B cell (primary cell): ENCODE measurements around the gene CENPF. TPM values are rescaled to one million over a fixed set of nuclear protein-coding genes. Genes with fewer than 3 reads are reported as not detected.

Source experiments
- ATAC-seq: fragments of 200-7000 bp; cut with Tn5 transposase; one replicate; pipeline ENCODE4 v1.10.0; 2021; ENCODE audit warnings: low read depth, mild to moderate bottlenecking, moderate number of reproducible peaks, moderate library complexity
- CTCF ChIA-PET: fragments of 350-600 bp; sonication (Branson Sonifier 250); formaldehyde crosslinking; loops from one replicate; lab custom pipeline; 2021; ENCODE audit warnings: antibody characterized with exemption, inconsistent platforms; lab: Charles Lee
- POLR2A ChIA-PET: fragments of 350-600 bp; sonication (Branson Sonifier 250); formaldehyde crosslinking; loops from one replicate; lab custom pipeline; 2021; ENCODE audit warnings: antibody characterized with exemption; lab: Charles Lee
- DNase-seq: peaks from one replicate; pipeline ENCODE4 v3.0.0; 2013
- H2AFZ ChIP-seq: 2 replicates; pipeline ENCODE4 v1.6.1; 2012; ENCODE audit warnings: mild to moderate bottlenecking, low read depth, low read length; ENCODE audit not compliant: insufficient read depth, poor library complexity, severe bottlenecking
- H3K27ac ChIP-seq, 2 donors: 1 replicate in 1 of 2; 2 replicates in 1 of 2; pipeline ENCODE4 v1.5.1; 2012 to 2013; ENCODE audit warnings: low read length in 2 of 2, mild to moderate bottlenecking in 2 of 2, moderate library complexity in 1 of 2
- H3K27me3 ChIP-seq, 4 experiments: fragments of 200-600 bp in 1 of 4; sonication (generic) in 1 of 4; replicated peaks in 1 of 4; 1 replicate in 2 of 4; 2 replicates in 2 of 4; pipeline versions ENCODE4 v1.6.1 to v1.7.0; 2013 to 2016; ENCODE audit warnings: low read length in 3 of 4, mild to moderate bottlenecking in 2 of 4, mixed read lengths in 1 of 4, moderate library complexity in 1 of 4; ENCODE audit not compliant: insufficient read depth in 4 of 4, control insufficient read depth in 3 of 4; ENCODE audit errors: control extremely low read depth in 1 of 4
- H3K36me3 ChIP-seq, 2 experiments: replicated peaks in 1 of 2; 1 replicate in 1 of 2; 2 replicates in 1 of 2; pipeline versions ENCODE4 v1.6.1 to v1.7.1; 2013; ENCODE audit warnings: low read length in 1 of 2; ENCODE audit not compliant: insufficient read depth in 2 of 2, control insufficient read depth in 1 of 2; ENCODE audit errors: control extremely low read depth in 1 of 2, extremely low read depth in 1 of 2
- H3K4me1 ChIP-seq, 2 donors: fragments of 200-600 bp in 1 of 2; sonication (generic) in 1 of 2; 1 replicate in 1 of 2; 2 replicates in 1 of 2; pipeline versions ENCODE4 v1.5.1 to v1.6.1; 2013 to 2017; ENCODE audit warnings: low read length in 2 of 2; ENCODE audit not compliant: control insufficient read depth in 2 of 2, insufficient read depth in 2 of 2
- H3K4me2 ChIP-seq: replicated peaks from 2 replicates; pipeline ENCODE3; 2012; ENCODE audit warnings: mild to moderate bottlenecking, low read depth, low read length; ENCODE audit not compliant: poor library complexity, severe bottlenecking
- H3K4me3 ChIP-seq, 5 experiments: fragments of 200-600 bp in 1 of 5; sonication (generic) in 1 of 5; 1 replicate in 3 of 5; 2 replicates in 2 of 5; pipeline versions ENCODE4 v1.5.1 to v1.7.0; 2011 to 2016; ENCODE audit warnings: low read length in 4 of 5, mild to moderate bottlenecking in 4 of 5, low read depth in 2 of 5, control low read depth in 1 of 5, moderate library complexity in 1 of 5; ENCODE audit not compliant: insufficient read depth in 1 of 5; ENCODE audit errors: control extremely low read depth in 1 of 5, extremely low read depth in 1 of 5
- H3K79me2 ChIP-seq: fragments of 200-600 bp; sonication (generic); one replicate; pipeline ENCODE4 v1.6.0; 2016; ENCODE audit warnings: low read length; ENCODE audit not compliant: control insufficient read depth, insufficient read depth
- H3K9ac ChIP-seq: fragments of 200-600 bp; sonication (generic); 2 replicates; pipeline ENCODE4 v1.6.1; 2017; ENCODE audit warnings: mild to moderate bottlenecking, low read length, moderate library complexity
- H3K9me3 ChIP-seq, 3 donors: one replicate each; pipeline versions ENCODE4 v1.6.1 to v1.7.1; 2013; ENCODE audit warnings: low read length in 2 of 3; ENCODE audit not compliant: control insufficient read depth in 2 of 3, insufficient read depth in 1 of 3; ENCODE audit errors: control extremely low read depth in 1 of 3
- H4K20me1 ChIP-seq: 2 replicates; pipeline ENCODE4 v1.6.0; 2012; ENCODE audit warnings: mild to moderate bottlenecking, low read length; ENCODE audit not compliant: insufficient read depth, control insufficient read depth, poor library complexity, severe bottlenecking
- H3K27ac Mint-ChIP-seq: one replicate; pipeline ENCODE4 v1.8.0; 2021; ENCODE audit warnings: mixed read lengths
- H3K27me3 Mint-ChIP-seq: one replicate; pipeline ENCODE4 v1.8.0; 2021; ENCODE audit warnings: mixed read lengths
- H3K4me1 Mint-ChIP-seq: one replicate; pipeline ENCODE4 v1.8.0; 2021; ENCODE audit warnings: mixed read lengths
- H3K4me3 Mint-ChIP-seq: one replicate; pipeline ENCODE4 v1.8.0; 2021; ENCODE audit warnings: mixed read lengths
- H3K9me3 Mint-ChIP-seq: one replicate; pipeline ENCODE4 v1.8.0; 2022; ENCODE audit warnings: mixed read lengths; ENCODE audit not compliant: insufficient read depth
- EZH2 ChIP-seq: IDR thresholded peaks from 2 replicates; pipeline ENCODE4 v1.6.1; 2012; ENCODE audit warnings: borderline replicate concordance, low read depth, mild to moderate bottlenecking, moderate library complexity, low read length; ENCODE audit not compliant: insufficient read depth, poor library complexity, severe bottlenecking
- WGBS: methylation state at CpG from one replicate; pipeline ENCODE4 v1.1.5; 2013; ENCODE audit warnings: missing lambda C conversion rate; ENCODE audit not compliant: insufficient coverage; 5-methylcytosine and 5-hydroxymethylcytosine counted together
- intact Hi-C: fragments of 100-400 bp; cut with micrococcal nuclease; formaldehyde crosslinking; loops from one replicate; pipeline ENCODE4 v1.10.0; 2022
- polyA plus RNA-seq: library from polyadenylated mRNA; depleted of rRNA; stranded (reverse); fragments of >200 nt; gene quantifications from 2 replicates; pipeline ENCODE4 v1.2.3, GENCODE V29; 2012
- total RNA-seq, 2 donors: library from RNA; stranded (reverse); fragments of 120-200 nt in 1 of 2; gene quantifications; 1 replicate in 1 of 2; 2 replicates in 1 of 2; pipeline versions ENCODE4 v1.2.3 to v1.2.4, GENCODE V29; 2013 to 2022
- TF ChIP-seq, protein P1 (sequence below): fragments of 200-600 bp; IDR thresholded peaks from one replicate; pipeline ENCODE4 v1.8.0; 2022; ENCODE audit warnings: antibody characterized with exemption, mild to moderate bottlenecking

The CENPF gene
- total and polyA plus RNA-seq, 2 donors (not counting 1 experiment from before 2014, with no cell fraction given): 0.12 to 3.0 TPM

DNA sequence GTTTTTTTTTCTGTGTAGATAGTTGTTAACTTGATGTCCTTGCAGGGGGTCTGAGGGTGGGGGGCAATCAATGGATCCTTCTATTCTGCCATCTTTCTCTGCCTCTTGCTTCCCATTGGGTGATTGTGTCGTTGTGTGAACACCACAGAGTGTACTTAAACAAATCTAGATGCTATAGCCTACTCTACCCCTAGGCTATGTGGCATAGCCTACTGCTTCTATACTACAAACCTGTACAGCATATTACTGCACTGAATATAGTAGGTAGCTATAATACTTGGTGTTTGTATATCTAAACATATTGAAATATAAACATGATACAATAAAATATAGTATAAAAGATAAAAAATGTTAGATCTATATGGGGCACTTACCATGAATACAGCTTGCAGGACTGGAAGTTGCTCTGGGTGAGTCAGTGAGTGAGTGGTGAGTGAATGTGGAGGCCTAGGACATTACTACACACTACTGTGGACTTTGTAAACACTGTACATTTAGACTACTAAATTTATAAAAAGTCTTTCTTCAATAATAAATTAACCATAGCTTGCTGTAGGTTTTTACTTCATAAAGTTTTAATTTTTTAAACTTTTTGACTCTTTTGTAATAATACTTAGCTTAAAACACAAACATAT, 105.4 kb downstream of the CENPF start:
- DNase-seq (no peak), ATAC-seq (no peak)
- no peak overlapping the region for H2AFZ ChIP-seq
- H4K20me1 ChIP-seq: no peaks in the 10 kb centered on the region
- WGBS: no CpG with 5 or more reads among the region's 1 CpG
- no peak for TF ChIP-seq EZH2
- TF ChIP-seq, protein P1, sequence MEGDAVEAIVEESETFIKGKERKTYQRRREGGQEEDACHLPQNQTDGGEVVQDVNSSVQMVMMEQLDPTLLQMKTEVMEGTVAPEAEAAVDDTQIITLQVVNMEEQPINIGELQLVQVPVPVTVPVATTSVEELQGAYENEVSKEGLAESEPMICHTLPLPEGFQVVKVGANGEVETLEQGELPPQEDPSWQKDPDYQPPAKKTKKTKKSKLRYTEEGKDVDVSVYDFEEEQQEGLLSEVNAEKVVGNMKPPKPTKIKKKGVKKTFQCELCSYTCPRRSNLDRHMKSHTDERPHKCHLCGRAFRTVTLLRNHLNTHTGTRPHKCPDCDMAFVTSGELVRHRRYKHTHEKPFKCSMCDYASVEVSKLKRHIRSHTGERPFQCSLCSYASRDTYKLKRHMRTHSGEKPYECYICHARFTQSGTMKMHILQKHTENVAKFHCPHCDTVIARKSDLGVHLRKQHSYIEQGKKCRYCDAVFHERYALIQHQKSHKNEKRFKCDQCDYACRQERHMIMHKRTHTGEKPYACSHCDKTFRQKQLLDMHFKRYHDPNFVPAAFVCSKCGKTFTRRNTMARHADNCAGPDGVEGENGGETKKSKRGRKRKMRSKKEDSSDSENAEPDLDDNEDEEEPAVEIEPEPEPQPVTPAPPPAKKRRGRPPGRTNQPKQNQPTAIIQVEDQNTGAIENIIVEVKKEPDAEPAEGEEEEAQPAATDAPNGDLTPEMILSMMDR: no peak
- no peaks in the 10 kb centered on the region for H3K4me1 ChIP-seq
- ChIA-PET CTCF (no interaction called here), POLR2A (no interaction called here)
- H3K27ac Mint-ChIP-seq: no peak overlapping the region
- H3K79me2 ChIP-seq: no peaks in the 10 kb centered on the region
- H3K27me3 ChIP-seq: no peaks in the 10 kb centered on the region
- no peaks in the 10 kb centered on the region for H3K4me1 Mint-ChIP-seq
- intact Hi-C loops: no loop called here
- no peaks in the 10 kb centered on the region for H3K9me3 ChIP-seq
- no peaks in the 10 kb centered on the region for H3K36me3 ChIP-seq
- H3K9me3 Mint-ChIP-seq: peaks cover 8% of the 10 kb centered on the region
- no peak overlapping the region for H3K4me3 ChIP-seq
- no peak overlapping the region for H3K4me2 ChIP-seq
- H3K27me3 Mint-ChIP-seq: peaks cover 3% of the 10 kb centered on the region
- no peak overlapping the region for H3K27ac ChIP-seq
- H3K4me3 Mint-ChIP-seq: no peak overlapping the region
- H3K9ac ChIP-seq: no peak overlapping the region

DNA sequence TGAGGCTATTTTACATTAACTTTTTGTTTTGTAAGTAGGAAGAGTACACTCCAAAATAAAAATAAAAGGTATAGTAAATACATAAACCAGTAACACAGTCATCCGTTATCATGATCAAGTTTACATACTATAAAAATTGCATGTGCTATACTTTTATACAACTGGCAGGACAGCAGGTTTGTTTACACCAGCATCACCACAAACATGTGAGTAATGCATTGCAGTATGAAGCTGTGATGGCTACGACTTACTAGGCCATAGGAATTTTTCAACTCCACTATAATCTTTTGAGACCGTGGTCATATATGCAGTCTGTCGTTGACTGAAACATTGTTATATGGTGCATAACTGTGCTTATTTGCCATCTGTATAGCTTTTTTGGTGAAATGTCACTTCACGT, 106.2 kb downstream of the CENPF start:
- no peaks in the 10 kb centered on the region for H3K9me3 ChIP-seq
- H3K27me3 Mint-ChIP-seq: peaks cover 3% of the 10 kb centered on the region
- no peak overlapping the region for H3K4me2 ChIP-seq
- no peaks in the 10 kb centered on the region for H3K79me2 ChIP-seq
- H3K36me3 ChIP-seq: no peaks in the 10 kb centered on the region
- intact Hi-C loops: no loop called here
- H3K27ac ChIP-seq: no peak overlapping the region
- no peak overlapping the region for H3K4me3 ChIP-seq
- no peak overlapping the region for H3K4me3 Mint-ChIP-seq
- TF ChIP-seq EZH2: no peak
- TF ChIP-seq, protein P1: no peak
- no peak overlapping the region for H3K27ac Mint-ChIP-seq
- ChIA-PET POLR2A (no interaction called here), CTCF (no interaction called here)
- no peaks in the 10 kb centered on the region for H3K4me1 ChIP-seq
- WGBS: no CpG with 5 or more reads among the region's 5 CpGs
- peaks cover 4% of the 10 kb centered on the region for H3K9me3 Mint-ChIP-seq
- no peaks in the 10 kb centered on the region for H3K4me1 Mint-ChIP-seq
- ATAC-seq: no peak
- no peak overlapping the region for H2AFZ ChIP-seq
- no peaks in the 10 kb centered on the region for H3K27me3 ChIP-seq
- H4K20me1 ChIP-seq: no peaks in the 10 kb centered on the region
- H3K9ac ChIP-seq: no peak overlapping the region
- DNase-seq: no peak
